Activated CD4-positive, alpha-beta T cell treated with anti-CD3 and anti-CD28 coated beads, Interleukin-2, amount 50 U/mL, for 16 hours (primary cell): ENCODE measurements around the gene NXF2.
"Not testable (repeated sequence)": the region's sequence is repeated elsewhere in the genome, so short reads cannot be mapped to it uniquely, and the experiment has no call there.

Source experiments
- DNase-seq: peaks from one replicate; pipeline ENCODE4 v3.0.0-alpha.2; 2020

Gene NXF2, protein sequence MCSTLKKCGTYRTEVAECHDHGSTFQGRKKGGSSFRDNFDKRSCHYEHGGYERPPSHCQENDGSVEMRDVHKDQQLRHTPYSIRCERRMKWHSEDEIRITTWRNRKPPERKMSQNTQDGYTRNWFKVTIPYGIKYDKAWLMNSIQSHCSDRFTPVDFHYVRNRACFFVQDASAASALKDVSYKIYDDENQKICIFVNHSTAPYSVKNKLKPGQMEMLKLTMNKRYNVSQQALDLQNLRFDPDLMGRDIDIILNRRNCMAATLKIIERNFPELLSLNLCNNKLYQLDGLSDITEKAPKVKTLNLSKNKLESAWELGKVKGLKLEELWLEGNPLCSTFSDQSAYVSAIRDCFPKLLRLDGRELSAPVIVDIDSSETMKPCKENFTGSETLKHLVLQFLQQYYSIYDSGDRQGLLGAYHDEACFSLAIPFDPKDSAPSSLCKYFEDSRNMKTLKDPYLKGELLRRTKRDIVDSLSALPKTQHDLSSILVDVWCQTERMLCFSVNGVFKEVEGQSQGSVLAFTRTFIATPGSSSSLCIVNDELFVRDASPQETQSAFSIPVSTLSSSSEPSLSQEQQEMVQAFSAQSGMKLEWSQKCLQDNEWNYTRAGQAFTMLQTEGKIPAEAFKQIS

DNA sequence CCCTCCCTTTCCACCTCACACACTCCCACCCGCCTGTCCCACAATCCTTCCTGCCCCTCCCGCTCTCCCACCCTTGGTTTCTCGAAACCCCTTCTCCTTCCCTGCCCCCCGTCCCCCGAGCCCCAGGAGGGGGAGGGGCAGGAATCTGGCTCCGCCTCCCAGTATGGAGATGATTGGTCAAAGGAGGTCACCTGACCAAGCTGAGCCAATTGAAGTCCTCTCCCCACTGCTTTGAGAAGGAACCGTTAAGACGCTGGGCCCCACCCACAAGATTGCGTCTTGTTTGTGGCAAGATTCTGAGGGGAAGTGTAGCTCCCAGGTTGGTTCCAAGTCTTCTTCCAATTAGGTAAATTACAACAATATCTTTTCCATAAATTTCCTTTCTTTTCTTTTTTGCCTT lies at the start of gene NXF2:
NXF2 (plus strand) TSS at position 275 of the 400 bp plus-strand sequence. CDS start 59,912 bp downstream, outside the sequence.
- not testable (repeated sequence) for DNase-seq

DNA sequence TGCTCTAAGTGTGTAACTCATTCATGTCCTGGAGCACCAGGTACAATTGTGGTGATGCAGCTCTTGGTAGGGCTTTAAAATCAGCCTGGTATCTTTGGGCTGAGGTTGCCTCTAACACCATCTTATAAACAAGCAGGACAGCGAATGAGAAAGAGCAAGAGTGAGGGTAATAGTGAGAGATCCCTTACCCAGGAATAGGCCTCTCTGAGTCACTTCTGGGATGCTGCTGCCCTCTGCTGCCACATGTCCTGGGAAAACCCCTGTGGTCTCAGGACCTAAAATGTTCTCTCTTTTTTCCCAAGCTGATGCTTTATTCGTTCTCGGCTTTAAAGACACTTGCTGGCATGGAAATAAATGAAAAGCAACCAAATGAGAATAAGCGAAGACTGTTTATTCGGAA lies 39.0 kb upstream of the NXF2 start:
- not testable (repeated sequence) for DNase-seq

DNA sequence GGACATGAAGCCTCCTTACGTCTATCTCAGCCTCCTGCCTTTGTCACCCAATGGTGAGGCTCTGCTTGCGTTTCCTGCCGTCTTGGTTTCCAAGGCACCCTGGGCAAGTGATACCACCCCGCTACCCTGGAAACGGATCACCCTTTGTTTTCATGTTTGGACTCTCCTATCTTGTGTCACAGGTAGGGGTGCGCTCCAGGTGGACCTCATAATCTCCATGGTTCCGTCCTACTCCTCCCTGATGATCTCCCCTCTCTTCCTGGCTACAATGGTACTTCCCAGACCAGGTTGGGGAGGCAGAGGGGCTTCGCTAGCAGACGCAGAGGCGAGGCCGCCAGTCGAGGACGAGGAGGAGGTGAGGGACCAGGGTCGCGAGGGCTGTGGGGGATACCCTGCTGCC lies 32.0 kb upstream of the NXF2 start, which contains the start of gene TCP11X1:
TCP11X1 (plus strand) TSS at position 316 of the 400 bp plus-strand sequence.
- DNase-seq: not testable (repeated sequence)

DNA sequence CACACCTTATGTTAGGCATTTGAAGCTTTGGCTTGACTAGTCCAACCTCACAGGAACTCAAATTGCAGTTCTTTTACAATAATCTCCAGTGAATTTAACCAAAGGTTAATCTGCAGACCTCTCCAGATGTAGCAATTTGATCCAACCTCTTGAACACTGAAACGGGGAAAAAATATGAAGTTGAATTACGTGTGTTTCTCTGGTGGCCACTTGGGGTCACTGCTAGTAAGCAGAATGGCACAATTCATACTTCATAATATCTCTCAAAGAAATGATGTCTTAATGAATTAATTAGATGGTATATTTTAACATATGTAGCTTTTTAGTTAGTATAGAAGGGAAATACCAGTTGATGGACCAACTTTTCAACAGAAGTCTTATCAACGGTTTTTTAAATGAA lies 30.5 kb upstream of the NXF2 start:
- DNase-seq: not testable (repeated sequence)

DNA sequence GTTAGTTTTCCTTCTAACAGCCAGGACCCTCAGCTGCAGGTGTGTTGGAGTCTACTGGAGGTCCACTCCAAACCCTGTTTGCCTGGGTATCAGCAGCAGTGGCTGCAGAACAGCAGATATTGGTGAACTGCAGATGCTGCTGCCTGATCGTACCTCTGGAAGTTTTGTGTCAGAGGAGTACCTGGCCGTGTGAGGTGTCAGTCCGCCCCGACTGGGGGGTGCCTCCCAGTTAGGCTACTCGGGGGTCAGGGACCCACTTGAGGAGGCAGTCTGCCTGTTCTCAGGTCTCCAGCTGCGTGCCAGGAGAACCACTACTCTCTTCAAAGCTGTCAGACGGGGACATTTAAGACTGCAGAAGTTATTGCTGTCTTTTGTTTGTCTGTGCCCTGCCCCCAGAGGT lies 11.3 kb upstream of the NXF2 start:
- not testable (repeated sequence) for DNase-seq

DNA sequence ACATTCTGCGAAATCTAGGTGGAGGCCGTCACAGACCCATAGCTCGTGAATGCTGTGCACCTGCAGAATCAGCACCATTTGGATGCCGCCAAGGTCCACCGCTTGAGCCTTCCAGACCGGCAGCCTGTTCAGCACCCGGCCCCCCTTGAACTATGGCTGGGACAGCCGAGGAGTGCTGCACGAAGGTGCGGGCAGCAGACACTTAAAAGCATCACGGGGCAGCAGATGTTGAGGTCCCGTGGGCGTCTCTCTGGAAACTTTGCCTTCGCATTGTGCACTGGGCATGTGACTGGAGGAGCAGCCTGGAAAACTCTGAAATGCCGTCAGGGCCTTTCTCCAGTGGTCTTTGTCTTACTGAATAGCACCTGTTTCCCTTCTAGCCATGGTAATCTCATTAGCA lies 6.7 kb upstream of the NXF2 start:
- DNase-seq: not testable (repeated sequence)

DNA sequence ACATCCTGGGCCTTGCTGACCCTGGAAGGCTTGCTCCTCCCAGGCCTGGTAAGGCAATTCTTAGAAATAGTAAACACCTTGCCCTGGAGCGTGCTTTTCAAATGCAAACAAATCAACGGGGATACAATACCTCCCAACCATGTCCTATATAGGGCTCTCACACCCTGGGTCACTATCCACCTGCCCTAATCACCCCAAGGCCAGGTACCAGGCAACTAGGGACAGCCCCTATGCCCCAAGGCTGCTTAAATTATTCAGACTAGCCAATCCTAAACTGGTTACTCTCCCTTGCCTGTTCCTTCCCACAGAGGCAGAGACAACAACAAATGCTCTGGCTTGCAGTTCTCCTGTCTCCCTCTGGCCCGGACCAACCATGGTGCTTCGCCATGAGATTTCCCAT lies 25.3 kb downstream of the NXF2 start:
- not testable (repeated sequence) for DNase-seq

DNA sequence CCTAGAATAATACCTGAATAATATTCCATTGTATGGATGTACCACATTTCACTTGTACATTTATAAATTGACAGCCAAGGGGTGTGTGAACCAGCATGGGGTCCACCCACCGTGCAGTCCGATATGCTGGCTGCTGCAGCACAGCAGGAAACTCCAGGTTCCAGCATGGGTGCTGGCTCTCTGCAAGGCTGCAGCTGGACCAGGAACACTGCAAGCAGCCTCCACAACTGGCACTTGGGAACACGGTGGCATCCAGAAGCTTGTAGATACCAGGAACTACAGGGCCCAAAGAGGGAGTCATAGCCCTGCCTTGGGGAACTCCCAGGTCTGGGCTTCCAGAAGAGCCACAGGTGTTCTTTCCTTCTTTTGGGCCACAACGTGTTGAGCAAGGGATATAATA lies 91.2 kb downstream of the NXF2 start:
- no peak for DNase-seq

DNA sequence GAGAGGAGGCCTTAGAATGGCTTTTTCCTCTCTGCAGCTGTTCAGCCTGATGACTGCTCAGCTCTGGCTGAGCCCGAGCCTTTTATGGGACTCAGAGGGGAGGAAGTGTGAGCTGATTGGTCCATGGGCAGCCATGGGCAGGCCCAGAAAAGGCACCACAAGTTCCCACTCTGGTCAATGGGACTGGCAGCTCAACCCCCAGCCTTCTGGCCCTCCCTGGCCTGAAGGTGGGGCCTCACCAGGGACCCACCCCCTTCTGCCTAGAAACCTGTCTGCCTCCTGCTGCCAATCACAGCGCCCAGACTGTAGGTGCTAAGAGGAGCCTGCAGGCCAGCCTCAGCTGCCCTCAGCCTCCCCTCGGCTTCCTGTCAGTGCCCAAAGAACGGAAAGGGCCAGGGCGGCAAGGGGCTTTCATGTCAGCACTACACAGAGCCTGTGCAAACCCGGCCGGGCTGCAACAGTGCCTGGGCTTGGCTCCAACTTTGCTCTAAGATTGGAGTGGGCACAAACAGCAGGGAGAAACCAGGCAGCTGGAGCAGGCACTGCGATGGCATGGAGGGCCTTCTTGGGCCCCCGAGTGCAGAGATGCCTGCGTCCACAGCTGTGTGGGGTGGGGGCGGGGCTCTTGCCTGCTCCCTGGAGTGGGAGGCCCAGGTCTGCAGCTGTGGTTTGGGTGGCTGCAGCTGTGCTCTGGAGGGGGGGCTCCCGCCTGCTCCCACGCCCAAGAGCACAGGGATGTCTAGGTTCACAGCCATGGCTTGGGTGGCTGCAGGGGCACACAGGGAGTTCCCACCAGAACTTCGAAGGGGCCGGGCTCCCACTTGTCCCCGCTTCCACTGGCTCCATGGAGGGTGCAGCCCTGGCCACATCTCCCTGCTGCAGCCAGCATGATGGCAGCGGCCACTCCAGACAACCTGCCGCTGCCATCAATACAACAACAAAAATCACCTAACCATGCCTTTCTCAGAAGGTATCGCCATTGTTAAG lies 92.6 kb downstream of the NXF2 start:
- no peak for DNase-seq

DNA sequence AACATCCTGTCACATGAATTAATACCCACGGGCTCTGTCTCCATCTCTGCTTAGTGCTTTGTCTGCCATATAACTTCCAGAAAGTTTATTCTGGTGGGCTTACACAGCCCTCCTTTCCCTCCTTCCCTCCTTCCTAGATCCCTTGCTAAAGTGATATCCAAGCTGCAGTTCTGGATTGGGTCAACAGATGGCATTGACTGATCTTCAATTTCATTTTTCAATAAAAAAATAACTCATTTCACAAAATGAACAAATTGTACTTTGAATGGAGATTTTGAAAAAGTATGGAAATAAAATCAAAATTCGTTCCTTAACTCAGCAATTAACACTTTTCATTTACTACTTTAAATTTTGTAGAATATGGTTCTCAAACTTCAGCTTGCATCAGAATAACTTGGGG lies 94.9 kb downstream of the NXF2 start:
- no peak for DNase-seq

DNA sequence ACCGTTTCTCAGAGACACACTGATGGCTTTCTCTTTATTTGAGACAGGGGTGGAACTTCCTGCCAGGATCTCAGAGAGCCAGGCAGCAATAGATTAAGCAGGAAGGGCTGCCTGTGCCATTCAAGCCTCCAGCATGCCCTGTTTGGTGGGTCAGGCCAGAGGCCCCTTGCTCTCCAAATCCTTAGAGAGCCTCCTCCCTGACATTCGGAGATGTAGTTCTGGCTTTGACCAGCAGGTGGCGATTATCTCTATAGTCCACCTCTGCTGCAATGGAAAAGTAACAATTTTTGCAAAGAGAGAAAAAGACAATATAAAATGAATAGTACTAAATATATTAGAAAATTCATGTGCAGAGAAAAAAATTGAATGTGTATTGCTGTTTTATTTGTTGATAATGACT lies 98.9 kb downstream of the NXF2 start:
- peak; percentile 65 for DNase-seq
